ENCODE data around the gene LRRC28.

- TF ChIP-seq CTCF (IDR thresholded peaks at IDR 0.05; ENCODE audit: low read depth, low read length, poor library complexity, severe bottlenecking) (no peak), EZH2phosphoT487 (IDR thresholded peaks at IDR 0.05; ENCODE audit: borderline replicate concordance, low read length) (no peak)
Observed at GRCh38 chr15:99425657-99426301, 174.5 kb downstream of the LRRC28 start.

Data from DOHH2 (cell line).